HG03442 (cell line): Measurements from ENCODE around the gene NHLH1.

ENCODE experiments used
- ATAC-seq: cut with Tn5 transposase; IDR thresholded peaks from one replicate; pipeline ENCODE4 v1.9.1; 2021; ENCODE audit warnings: mild to moderate bottlenecking, moderate library complexity; ENCODE audit not compliant: unreplicated experiment

NHLH1 gene

GRCh38 chr1:160409486-160409885 is 42.6 kb downstream of the NHLH1 start:
- ATAC-seq = no peak

GRCh38 chr1:160410406-160411005 is 43.6 kb downstream of the NHLH1 start:
- no peak for ATAC-seq

- no peak for ATAC-seq
These were observed 44.6 kb downstream of the NHLH1 start for GRCh38 chr1:160411271-160412027.

- ATAC-seq = no peak
These were observed 45.1 kb downstream of the NHLH1 start for GRCh38 chr1:160412028-160412362.

GRCh38 chr1:160413716-160414115 is 46.8 kb downstream of the NHLH1 start:
- no peak for ATAC-seq

GRCh38 chr1:160414881-160415280 is 48.0 kb downstream of the NHLH1 start:
- ATAC-seq = no peak

- ATAC-seq = no peak
These were observed 48.9 kb downstream of the NHLH1 start for GRCh38 chr1:160415696-160416290.

GRCh38 chr1:160416369-160416768 is 49.5 kb downstream of the NHLH1 start:
- no peak for ATAC-seq

- no peak for ATAC-seq
These were observed 51.6 kb downstream of the NHLH1 start for GRCh38 chr1:160418483-160418882.

GRCh38 chr1:160419150-160419837 is 52.4 kb downstream of the NHLH1 start:
- ATAC-seq = no peak

GRCh38 chr1:160419838-160420169 is 52.9 kb downstream of the NHLH1 start:
- ATAC-seq = no peak

- no peak for ATAC-seq
These were observed 54.3 kb downstream of the NHLH1 start for GRCh38 chr1:160420881-160421842.

GRCh38 chr1:160421881-160422280 is 55.0 kb downstream of the NHLH1 start:
- no peak for ATAC-seq
